HG02678 (cell line): ENCODE results near the gene RRAGD.
"Not testable (repeated sequence)": the region's sequence is repeated elsewhere in the genome, so short reads cannot be mapped to it uniquely, and the experiment has no call there.

Experiments
- ATAC-seq: cut with Tn5 transposase; IDR thresholded peaks from one replicate; pipeline ENCODE4 v1.9.1; 2021; ENCODE audit warnings: mild to moderate bottlenecking, moderate library complexity; ENCODE audit not compliant: unreplicated experiment

RRAGD gene

DNA sequence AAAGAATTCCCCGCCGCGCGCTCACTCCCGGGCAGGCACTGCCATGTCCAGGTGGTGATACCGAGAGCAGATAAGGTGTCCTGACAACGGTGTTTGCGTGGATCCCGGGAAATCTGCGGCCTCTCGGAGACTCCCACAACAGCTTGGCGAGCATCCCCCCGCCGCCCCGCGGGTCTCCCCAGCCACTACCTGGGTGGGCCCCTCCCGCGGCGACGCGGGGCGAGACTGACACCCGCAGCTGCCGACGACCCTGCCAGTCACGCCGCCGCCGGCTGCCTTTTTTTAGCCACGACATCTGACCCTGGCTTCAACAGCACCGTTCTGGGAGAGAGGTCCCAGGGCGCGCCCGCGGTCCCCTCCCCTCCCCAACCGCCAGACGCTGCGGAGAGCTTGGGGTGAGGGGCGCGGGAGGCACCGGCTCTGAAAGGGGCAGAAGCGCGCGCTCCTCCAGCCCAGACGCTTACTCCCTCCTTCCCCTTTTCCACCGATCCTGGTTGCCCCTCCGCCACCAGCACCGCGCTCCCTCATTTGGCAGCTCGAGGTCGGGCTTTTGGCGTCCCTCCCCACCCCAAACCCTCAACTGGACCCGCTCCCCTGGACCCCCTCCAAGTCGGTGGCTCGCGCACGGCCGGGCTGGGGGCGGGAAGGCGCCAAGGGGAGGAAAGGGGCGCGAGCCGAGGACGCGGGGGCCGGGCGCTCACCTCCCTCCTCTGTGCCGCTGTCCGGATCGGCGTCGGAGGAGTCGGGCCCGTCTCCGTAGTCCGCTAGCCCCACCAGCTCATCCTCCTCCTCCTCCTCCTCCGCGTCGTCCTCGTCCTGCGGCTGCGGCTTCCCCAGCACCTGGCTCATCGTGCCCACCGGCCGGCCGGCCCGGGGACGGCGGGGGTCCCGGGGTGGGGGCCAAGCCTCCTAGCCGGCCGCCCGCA is 665 bp downstream of the RRAGD start:
- ATAC-seq = peak; percentile 45

- no peak for ATAC-seq
Observed at GRCh38 chr6:89410788-89411144, 1.3 kb downstream of the RRAGD start.

- no peak for ATAC-seq
Observed at GRCh38 chr6:89410231-89410761, 1.8 kb downstream of the RRAGD start.

DNA sequence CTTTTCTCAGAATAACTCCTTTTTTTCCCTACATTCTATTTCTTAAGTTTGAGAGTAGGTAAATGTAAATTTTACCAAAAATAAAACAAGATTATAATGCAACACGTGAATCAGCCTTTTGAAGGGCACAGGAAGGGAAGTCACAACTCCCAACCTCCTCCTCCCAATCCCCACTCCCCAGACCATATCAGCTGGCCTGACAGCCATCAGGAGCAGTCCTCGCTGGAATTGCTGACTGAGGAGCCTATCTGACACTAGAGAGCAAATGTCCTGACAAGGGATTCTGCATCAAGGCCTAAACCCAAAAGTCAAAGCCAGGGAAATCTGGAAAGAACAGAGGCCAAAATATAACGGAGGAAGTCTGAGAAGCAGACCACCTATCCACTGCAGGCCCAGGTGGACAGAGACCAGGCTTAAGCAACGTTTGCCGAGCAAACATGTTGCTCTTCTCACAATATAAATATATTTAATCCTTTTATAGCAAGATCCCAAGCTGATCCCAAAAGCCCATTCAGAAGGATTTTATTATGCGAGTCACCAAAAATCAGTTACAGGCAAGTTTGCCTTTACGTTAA is 2.5 kb downstream of the RRAGD start:
- ATAC-seq = no peak

- ATAC-seq = no peak
Observed at GRCh38 chr6:89406141-89406540, 5.9 kb downstream of the RRAGD start.

- ATAC-seq = no peak
Observed at GRCh38 chr6:89404512-89404911, 7.6 kb downstream of the RRAGD start.

DNA sequence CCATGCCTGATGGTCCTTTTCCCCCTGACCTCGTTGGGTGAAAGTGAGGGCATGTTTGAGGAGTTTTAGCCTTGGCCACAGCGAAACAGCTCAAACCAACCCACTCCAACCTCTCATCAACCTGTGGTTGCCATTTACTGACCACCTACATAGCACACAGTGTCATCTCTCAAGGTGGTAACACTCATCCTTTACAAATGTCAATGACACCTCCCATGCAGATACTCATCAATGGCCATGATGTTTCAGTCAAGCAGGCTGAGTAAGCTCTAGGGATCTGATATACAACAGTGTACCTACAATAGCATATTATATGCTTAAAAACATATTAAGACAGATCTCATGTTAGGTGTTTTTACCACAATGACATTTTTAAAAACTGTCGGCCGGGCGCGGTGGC is 9.3 kb downstream of the RRAGD start:
- no peak for ATAC-seq

DNA sequence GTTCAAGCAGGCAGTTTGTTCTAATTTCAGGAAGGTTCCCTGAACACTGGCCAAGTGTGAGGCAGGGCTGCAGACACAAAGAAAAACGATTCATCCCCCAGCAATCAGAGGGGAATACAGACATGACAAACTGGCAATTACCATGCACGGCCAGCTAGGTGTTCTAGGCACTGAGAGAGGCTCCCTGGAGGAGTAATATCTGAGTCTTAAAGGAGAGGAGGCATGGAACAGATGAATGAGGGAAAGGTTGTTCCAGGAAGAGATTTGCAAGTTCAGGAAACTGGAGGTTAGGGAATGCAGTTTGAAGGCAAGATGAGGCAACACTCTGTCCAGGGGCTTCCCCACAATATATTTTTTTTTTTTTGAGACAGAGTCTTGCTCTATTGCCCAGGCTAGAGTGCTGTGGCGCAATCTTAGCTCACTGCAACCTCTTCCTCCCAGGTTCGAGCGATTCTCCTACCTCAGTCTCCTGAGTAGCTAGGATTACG is 11.1 kb downstream of the RRAGD start:
- no peak for ATAC-seq

GRCh38 chr6:89400050-89400449 is 12.0 kb downstream of the RRAGD start:
- ATAC-seq = no peak

GRCh38 chr6:89398762-89399525 is 13.1 kb downstream of the RRAGD start:
- ATAC-seq = no peak

DNA sequence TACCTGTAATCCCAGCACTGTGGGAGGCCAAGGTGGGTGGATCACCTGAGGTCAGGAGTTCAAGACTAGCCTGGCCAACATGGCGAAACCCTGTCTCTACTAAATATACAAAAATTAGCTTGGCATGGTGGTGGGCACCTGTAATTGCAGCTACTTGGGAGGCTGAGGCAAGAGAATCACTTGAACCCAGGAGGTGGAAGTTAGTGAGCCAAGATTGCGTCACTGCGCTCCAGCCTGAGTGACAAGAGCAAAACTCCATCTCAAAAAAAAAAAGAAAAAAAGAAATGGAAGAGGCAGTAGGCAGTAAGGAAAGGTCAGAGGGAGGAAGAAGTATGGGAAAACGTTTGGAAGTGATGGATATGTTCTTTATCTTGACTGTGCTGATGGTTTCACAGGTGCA is 14.2 kb downstream of the RRAGD start:
- ATAC-seq = not testable (repeated sequence)

GRCh38 chr6:89393659-89394058 is 18.4 kb downstream of the RRAGD start:
- ATAC-seq = no peak

DNA sequence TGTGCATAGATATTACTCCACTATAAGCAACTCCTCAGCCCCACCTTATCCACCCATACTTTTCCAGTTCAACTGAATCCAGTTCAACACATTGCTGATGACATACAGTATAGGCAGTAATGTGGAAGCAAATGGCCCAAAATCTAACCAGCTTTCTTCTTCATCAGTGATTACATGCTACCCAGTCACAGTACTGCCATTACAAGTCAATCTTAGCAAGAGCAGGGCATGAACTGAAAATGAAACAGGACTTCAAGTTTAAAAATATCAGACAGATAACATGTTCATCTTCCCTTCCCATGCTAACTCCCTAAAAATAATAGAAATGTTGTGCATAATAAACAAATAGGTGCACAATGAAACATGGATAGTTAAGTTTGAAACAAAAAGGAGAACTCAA is 19.2 kb downstream of the RRAGD start:
- no peak for ATAC-seq

DNA sequence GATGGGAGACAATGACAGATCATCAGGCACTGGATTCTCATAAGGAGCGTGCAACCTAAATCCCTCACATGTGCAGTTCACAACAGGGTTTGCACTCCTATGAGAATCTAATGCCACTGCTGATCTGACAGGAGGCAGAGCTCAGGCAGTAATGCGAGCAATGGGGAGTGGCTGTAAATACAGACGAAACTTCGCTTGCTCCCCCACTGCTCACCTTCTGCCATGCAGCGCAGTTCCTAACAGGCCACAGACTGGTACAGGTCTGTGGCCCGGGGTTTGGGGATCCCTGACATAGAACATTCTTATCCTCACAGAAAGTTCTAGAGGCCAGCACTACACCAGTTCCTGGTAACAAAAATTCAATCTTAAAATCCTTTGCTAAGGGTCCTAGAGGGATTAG is 23.2 kb downstream of the RRAGD start:
- ATAC-seq = no peak

- peak; percentile 92 for ATAC-seq
Observed at GRCh38 chr6:89387516-89388201, 24.4 kb downstream of the RRAGD start.

- peak; percentile 34 for ATAC-seq
Observed at GRCh38 chr6:89386917-89387491, 25.1 kb downstream of the RRAGD start.

GRCh38 chr6:89385846-89386245 is 26.2 kb downstream of the RRAGD start:
- ATAC-seq = no peak

GRCh38 chr6:89385156-89385667 is 26.9 kb downstream of the RRAGD start:
- peak; percentile 31 for ATAC-seq

DNA sequence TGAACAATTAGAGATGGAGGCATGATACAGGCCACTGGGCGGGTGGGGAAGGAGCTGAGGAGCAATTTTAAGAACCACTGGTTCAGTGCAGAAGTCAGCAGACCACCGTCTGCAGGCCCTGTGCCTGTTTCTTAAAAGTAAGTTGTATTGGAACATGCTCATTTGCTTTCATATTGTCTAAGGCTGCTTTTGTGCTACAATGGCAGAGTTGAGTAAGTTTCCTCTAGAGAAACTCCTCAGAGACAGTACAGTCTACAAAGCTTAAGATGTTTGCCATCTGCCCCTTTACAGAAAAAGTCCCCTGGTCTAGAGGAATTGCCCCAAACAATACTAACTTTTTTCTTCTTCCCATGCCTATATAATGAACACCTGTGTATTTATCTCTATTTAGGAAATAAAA is 31.0 kb downstream of the RRAGD start:
- ATAC-seq = no peak

DNA sequence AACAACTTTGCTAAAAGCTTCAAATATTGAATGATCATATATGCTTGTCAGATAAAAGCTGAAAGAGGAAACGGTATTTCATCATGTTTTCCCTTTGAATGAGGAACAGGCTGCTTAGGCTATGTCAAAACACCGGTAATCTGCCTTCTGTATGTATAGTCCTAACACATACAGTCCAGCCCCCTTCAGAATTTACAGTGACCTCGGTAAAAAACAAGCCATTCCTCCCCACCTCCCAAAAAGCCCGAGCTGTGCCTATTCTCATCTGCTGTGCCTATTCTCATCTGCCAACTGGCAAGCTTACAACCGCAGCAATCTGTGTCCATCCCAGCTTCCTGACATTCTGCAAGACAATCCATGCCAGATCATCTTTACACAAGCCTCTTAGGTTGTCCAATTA is 32.8 kb downstream of the RRAGD start:
- ATAC-seq = no peak
